Activated T-helper 1 cell treated with anti-CD3 and anti-CD28 coated beads, Interleukin-12 subunit alpha, Interleukin-12 subunit beta, Interleukin-2, Interleukin-4 antibody, amounts not matched to agents 30 ng/mL and 10 ng/mL and 1 ng/mL, durations not matched to agents 14 hours and 24 hours and 36 hours (primary cell): Measurements from ENCODE around the gene ASCC2. TPM values are rescaled to one million over a fixed set of nuclear protein-coding genes. Genes with fewer than 3 reads are reported as not detected.
A peak's percentile ranks its signal among the peaks of the same experiment; 100 is the strongest.

Experiments used
- DNase-seq: peaks from one replicate; pipeline ENCODE4 v3.0.0; 2021; ENCODE audit warnings: low spot score
- H3K27ac Mint-ChIP-seq: one replicate; pipeline ENCODE4 v1.8.0; 2021; ENCODE audit warnings: mild to moderate bottlenecking, mixed read lengths
- H3K27me3 Mint-ChIP-seq: one replicate; pipeline ENCODE4 v1.8.0; 2022; ENCODE audit warnings: mild to moderate bottlenecking, moderate library complexity, mixed read lengths; ENCODE audit not compliant: insufficient read depth
- H3K36me3 Mint-ChIP-seq: one replicate; pipeline ENCODE4 v1.8.0; 2021; ENCODE audit warnings: low read depth, mixed read lengths
- H3K4me1 Mint-ChIP-seq: one replicate; pipeline ENCODE4 v1.8.0; 2021; ENCODE audit warnings: low read depth, mixed read lengths
- H3K4me3 Mint-ChIP-seq: one replicate; pipeline ENCODE4 v1.8.0; 2021; ENCODE audit warnings: mild to moderate bottlenecking, moderate library complexity, mixed read lengths
- H3K9me3 Mint-ChIP-seq: one replicate; pipeline ENCODE4 v1.8.0; 2021; ENCODE audit warnings: mixed read lengths
- intact Hi-C: fragments of 100-400 bp; cut with micrococcal nuclease; formaldehyde crosslinking; loops from one replicate; pipeline ENCODE4 v1.15.1; 2024
- total RNA-seq: library from RNA; stranded (reverse); gene quantifications from 2 replicates; pipeline ENCODE4 v1.2.3, GENCODE V29; 2022

ASCC2 gene, protein sequence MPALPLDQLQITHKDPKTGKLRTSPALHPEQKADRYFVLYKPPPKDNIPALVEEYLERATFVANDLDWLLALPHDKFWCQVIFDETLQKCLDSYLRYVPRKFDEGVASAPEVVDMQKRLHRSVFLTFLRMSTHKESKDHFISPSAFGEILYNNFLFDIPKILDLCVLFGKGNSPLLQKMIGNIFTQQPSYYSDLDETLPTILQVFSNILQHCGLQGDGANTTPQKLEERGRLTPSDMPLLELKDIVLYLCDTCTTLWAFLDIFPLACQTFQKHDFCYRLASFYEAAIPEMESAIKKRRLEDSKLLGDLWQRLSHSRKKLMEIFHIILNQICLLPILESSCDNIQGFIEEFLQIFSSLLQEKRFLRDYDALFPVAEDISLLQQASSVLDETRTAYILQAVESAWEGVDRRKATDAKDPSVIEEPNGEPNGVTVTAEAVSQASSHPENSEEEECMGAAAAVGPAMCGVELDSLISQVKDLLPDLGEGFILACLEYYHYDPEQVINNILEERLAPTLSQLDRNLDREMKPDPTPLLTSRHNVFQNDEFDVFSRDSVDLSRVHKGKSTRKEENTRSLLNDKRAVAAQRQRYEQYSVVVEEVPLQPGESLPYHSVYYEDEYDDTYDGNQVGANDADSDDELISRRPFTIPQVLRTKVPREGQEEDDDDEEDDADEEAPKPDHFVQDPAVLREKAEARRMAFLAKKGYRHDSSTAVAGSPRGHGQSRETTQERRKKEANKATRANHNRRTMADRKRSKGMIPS
- 84.5 and 90.9 TPM in 2 replicates for total RNA-seq

DNA sequence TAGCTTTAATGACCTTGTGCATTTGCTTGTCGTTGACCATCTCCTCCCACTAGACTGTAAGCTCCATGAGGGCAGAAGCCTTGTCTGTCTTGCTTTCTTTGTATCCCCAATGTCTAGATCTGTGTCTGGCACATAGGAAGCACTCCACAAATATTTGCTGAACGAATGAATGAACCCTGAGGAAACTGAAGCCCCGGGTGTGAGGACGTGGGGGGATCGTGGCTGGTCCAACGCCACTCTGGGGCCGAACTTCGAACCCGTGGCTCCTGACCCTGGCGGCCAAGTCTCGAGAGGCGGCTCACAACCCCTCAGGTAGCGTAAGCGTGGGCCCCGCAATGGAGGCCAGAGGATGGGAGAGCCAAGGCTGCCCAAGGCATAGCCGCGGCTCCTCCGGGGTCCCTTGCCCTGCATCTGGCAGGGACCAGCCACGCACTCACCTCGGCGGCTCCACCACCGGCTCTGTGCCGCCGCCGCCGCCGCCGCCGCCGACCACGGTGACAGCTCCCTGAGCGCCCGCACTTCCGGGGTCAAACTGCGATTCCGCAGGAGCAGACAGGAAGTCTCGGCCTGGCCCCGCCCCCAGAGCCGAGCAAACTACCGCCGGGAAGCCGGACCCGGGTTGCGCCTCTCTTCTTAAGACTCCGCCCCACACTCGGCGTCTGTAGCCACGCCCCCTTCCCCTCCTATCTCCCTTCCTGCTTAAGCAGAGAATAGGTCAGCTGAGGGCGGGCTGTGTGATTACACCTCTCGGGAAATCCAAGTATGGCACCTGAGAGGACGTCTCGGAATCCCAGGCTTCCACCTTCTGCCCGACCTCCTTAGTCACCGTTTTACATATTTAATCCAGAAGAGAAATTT, at the start of gene ASCC2:
Gene ASCC2 (minus strand): TSS at position 534 of the 858 bp plus-strand sequence. CDS start 5,949 bp downstream, outside the sequence.
- DNase-seq = peak; percentile 99
- Mint-ChIP-seq H3K36me3 (peaks cover 12% of the 10 kb centered on the region), H3K4me3 (peak within 1 kb of the TSS; percentile 89), H3K4me1 (peaks cover 33% of the 10 kb centered on the region), H3K27ac (peak within 1 kb of the TSS; percentile 86), H3K9me3 (no peaks in the 10 kb centered on the region), H3K27me3 (peaks cover 5% of the 10 kb centered on the region)
- intact Hi-C loops = loop anchor here (1.0 to 2.0 kb wide), 8 partner anchors 17 to 519 kb away; partner anchors contain the start of genes CCDC157, MTMR3, OSM and UQCR10

DNA sequence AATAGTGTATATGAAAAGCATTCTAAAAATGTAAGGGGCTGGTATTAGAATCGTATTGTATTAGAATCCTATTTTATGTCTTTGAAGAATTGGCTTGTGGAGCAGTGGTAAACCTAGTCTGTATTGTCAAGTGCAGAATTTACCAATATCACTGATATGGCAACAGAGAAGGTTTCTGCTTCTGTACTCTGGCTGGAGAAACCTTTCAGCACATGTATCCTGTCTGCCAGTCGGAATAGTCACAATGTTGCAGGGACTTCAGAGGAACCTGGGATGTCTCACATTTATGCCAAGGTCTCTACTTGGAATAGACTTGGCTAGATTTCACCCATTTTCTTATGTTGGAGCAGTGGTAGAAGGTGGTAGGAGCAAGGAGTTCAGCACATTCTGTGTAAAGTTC, 49.3 kb upstream of the ASCC2 start:
- Mint-ChIP-seq H3K27me3 (no peaks in the 10 kb centered on the region), H3K9me3 (no peaks in the 10 kb centered on the region), H3K27ac (no peak overlapping the region), H3K4me3 (no peak overlapping the region), H3K4me1 (peaks cover 7% of the 10 kb centered on the region), H3K36me3 (peaks cover 2% of the 10 kb centered on the region)
- DNase-seq = no peak
- intact Hi-C loops = no loop called here

DNA sequence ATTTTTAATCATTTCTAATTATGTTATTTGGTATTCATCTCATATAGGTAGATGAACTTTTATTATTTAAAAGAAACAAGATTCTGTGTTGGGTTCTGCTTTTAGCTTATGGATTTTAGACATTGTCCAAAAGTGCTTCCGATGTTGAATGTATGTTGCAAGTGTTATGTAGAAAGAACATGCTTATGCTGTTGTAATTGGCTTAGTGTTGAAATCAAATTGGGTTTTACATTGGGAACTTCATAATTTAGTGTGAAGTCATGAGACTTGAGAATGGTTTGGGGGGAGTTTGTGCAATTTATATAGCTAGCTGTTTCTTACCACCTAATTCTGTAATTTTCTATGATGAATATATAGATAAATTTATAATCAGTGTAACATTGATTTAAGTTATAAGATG, 48.5 kb upstream of the ASCC2 start:
- Mint-ChIP-seq H3K36me3 (peaks cover 2% of the 10 kb centered on the region), H3K27ac (no peak overlapping the region), H3K4me1 (peaks cover 7% of the 10 kb centered on the region), H3K9me3 (no peaks in the 10 kb centered on the region), H3K27me3 (no peaks in the 10 kb centered on the region), H3K4me3 (no peak overlapping the region)
- DNase-seq = no peak
- intact Hi-C loops = no loop called here

DNA sequence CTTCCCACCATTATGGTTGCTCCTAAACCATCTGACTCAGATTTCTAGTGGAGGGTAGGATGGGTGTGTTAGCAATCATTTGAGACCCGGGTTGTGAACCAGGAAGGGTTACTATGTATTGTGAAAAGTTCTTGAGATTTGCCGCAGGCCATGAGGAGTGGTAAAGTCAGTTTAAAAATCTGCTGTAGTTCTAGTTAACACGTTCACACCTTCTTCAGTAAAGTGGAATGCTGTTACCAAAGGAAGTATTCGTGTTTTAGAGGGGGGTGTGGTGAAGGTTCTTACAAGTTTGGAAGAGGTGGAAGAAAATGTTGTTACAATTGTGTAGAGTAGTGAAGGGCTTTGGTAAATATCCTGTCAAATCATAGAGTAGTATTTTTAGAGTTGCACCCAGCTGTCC, 47.5 kb upstream of the ASCC2 start:
- DNase-seq = no peak
- no peak overlapping the region for H3K27ac Mint-ChIP-seq
- intact Hi-C loops = no loop called here

DNA sequence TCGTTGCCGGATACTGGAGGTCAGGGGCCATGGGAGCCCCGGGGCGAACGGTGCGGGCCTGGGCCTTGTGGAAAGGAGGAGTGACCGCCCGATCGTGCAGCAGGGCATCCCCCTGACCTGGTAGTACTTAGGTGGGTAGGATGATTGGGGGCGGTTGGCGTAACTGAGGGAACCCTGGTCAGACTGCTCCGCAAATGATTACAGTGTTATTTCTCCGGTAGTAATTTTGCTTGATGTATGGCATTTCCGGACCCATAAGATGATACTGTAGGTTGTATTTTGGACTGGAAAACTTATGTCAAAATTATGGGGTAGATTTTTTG, 45.7 kb upstream of the ASCC2 start:
- Mint-ChIP-seq H3K9me3 (no peaks in the 10 kb centered on the region), H3K27me3 (no peaks in the 10 kb centered on the region), H3K36me3 (peaks cover 2% of the 10 kb centered on the region), H3K27ac (peak overlapping the region; percentile 32), H3K4me1 (peaks cover 7% of the 10 kb centered on the region), H3K4me3 (peak overlapping the region; percentile 82)
- no peak for DNase-seq
- intact Hi-C loops = loop anchor here (1.0 to 5.0 kb wide), 5 partner anchors 45 to 709 kb away; partner anchors contain the start of genes ASCC2, NF2, PES1 and UQCR10

More for the DNA sequence above, 47.5 kb upstream of the ASCC2 start:
- no peaks in the 10 kb centered on the region for H3K27me3 Mint-ChIP-seq
- no peaks in the 10 kb centered on the region for H3K9me3 Mint-ChIP-seq
- H3K36me3 Mint-ChIP-seq = peaks cover 2% of the 10 kb centered on the region
- peaks cover 7% of the 10 kb centered on the region for H3K4me1 Mint-ChIP-seq
- H3K4me3 Mint-ChIP-seq = no peak overlapping the region

DNA sequence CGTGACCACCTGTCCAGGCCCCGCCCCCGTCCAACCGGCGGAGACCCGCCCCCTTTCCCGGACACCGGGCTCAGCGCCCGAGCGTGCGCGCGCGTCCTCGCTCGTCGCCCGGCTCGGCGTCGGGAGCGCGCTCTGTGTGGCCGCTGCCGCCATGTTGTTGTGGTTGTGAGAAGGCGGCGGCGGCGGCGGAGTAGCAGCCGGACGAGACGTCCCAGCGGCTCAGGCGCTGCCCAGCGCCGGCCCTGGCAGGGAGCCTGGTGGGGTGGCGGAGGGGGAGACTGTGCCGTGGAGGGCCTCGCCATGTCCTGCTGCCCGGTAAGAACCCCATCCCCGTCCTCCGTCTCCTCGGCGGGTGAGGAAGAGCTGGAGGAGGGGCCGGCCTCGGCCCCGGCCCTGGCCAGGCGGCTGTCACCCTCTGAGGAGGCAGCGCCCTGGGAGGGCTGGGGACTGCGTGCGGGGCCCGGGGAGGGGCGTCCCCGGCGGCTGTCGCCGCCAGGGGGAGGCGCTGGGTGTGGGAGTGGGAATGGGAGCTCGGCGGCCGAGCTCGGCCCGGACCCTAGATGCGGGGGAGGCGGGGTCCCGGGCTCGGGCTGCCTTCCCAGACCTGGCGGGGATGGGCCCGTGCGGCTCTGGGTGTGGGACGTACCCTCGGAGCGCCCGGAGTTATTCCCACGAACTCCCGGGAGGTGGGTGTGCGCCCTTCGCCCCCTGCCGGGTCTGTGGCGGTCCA, 45.1 kb upstream of the ASCC2 start, which contains the start of gene MTMR3:
Gene MTMR3 (plus strand): TSS at position 130 of the 730 bp plus-strand sequence. CDS start 87,886 bp downstream, outside the sequence.
- Mint-ChIP-seq H3K27me3 (peaks cover 5% of the 10 kb centered on the region), H3K4me3 (peak within 1 kb of the TSS; percentile 82), H3K27ac (peak within 1 kb of the TSS; percentile 48), H3K9me3 (no peaks in the 10 kb centered on the region), H3K4me1 (peaks cover 7% of the 10 kb centered on the region), H3K36me3 (peaks cover 2% of the 10 kb centered on the region)
- DNase-seq = peak; percentile 94
- intact Hi-C loops = loop anchor here (1.0 to 5.0 kb wide), 5 partner anchors 45 to 709 kb away; partner anchors contain the start of genes ASCC2, NF2, PES1 and UQCR10

DNA sequence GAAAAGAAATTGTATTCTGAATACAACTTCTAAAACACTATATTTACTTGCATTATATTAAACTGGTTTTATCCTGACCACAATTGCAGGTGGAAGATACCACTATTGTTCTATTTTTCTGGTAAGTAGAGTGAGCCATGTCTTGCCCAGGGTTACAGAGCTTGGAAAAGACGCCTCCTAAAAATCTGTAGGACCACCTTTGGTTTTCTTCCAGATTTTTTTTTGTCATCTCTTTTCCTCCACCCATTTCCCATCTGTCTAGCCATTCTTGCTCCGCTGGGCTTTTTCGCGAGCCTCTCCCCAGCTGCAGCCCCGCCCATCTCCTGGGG, 44.6 kb upstream of the ASCC2 start:
- Mint-ChIP-seq H3K27me3 (peaks cover 8% of the 10 kb centered on the region), H3K9me3 (no peaks in the 10 kb centered on the region), H3K36me3 (peaks cover 2% of the 10 kb centered on the region), H3K4me1 (peaks cover 7% of the 10 kb centered on the region), H3K4me3 (peak overlapping the region; percentile 82), H3K27ac (peak overlapping the region; percentile 48)
- intact Hi-C loops = loop anchor here (1.0 to 5.0 kb wide), 5 partner anchors 44 to 710 kb away; partner anchors contain the start of genes ASCC2, NF2, PES1 and UQCR10
- DNase-seq = no peak

DNA sequence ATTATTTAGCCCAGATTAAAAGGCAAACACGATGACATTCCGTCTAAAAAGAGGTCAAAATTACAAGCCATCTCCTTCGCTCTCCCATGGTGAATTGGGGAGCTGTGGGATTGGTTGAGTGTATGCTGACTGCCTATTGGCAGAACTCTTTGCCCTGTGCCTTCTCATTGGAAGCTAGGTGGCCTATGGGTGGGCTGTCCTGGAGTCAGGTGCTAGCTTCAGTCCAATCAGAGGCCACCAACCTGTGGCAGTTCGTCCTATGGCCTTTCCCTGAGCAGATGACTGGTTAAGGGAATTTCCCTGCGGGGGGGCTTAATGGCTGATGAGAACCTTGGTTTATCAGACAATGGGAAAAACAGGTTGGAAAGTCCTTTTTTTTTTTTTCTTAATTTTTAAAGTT, 41.7 kb upstream of the ASCC2 start:
- no peak for DNase-seq
- no peak overlapping the region for H3K4me3 Mint-ChIP-seq
- H3K27me3 Mint-ChIP-seq = peaks cover 27% of the 10 kb centered on the region
- no peak overlapping the region for H3K27ac Mint-ChIP-seq
- H3K9me3 Mint-ChIP-seq = no peaks in the 10 kb centered on the region
- peaks cover 2% of the 10 kb centered on the region for H3K36me3 Mint-ChIP-seq
- intact Hi-C loops = loop anchor here (5.0 kb wide), 1 partner anchor 713 kb away; the partner anchor contains the start of gene PES1
- peaks cover 7% of the 10 kb centered on the region for H3K4me1 Mint-ChIP-seq

DNA sequence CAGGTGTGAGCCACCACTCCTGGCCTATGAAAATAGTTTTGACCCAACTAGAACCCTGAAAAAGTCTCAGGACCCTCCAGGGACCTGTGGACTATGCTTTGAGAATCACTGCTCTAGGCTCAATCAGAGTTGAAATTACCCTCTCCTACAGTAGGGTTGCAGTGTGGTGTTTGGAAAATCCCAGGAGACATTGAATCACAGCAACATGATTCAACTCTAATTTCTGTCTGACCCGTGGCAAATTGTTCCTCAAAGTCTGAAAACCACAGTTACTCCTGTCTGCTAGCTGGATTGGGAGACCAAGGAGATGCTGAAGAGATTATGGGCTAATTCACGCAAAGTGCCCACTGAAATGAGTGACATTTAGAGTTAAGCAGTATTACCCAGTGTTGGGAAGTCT, 39.5 kb upstream of the ASCC2 start:
- Mint-ChIP-seq H3K4me3 (no peak overlapping the region), H3K4me1 (no peaks in the 10 kb centered on the region), H3K36me3 (no peaks in the 10 kb centered on the region), H3K27me3 (peaks cover 34% of the 10 kb centered on the region), H3K27ac (no peak overlapping the region), H3K9me3 (no peaks in the 10 kb centered on the region)
- intact Hi-C loops = no loop called here
- no peak for DNase-seq

DNA sequence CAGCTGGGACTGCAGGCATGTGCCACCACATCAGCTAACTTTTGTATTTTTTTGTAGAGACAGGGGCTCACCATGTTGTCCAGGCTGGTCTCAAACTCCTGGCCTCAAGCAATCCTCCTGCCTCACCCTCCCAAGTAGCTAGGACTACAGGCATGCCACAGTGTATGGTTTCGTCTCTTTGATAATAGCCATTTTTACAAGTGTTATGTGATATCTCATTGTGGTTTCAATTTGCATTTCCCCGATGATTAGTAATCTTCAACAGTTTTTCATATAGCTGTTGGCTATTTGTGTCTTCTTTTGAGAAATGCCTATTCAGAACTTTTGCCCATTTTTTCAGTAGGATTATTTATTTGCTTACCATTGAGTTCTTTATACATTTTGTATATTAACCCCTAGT, 35.9 kb upstream of the ASCC2 start:
- no peak for DNase-seq
- no peaks in the 10 kb centered on the region for H3K9me3 Mint-ChIP-seq
- intact Hi-C loops = no loop called here
- no peak overlapping the region for H3K27ac Mint-ChIP-seq
- H3K4me1 Mint-ChIP-seq = no peaks in the 10 kb centered on the region
- no peaks in the 10 kb centered on the region for H3K36me3 Mint-ChIP-seq
- no peak overlapping the region for H3K4me3 Mint-ChIP-seq
- peaks cover 34% of the 10 kb centered on the region for H3K27me3 Mint-ChIP-seq

DNA sequence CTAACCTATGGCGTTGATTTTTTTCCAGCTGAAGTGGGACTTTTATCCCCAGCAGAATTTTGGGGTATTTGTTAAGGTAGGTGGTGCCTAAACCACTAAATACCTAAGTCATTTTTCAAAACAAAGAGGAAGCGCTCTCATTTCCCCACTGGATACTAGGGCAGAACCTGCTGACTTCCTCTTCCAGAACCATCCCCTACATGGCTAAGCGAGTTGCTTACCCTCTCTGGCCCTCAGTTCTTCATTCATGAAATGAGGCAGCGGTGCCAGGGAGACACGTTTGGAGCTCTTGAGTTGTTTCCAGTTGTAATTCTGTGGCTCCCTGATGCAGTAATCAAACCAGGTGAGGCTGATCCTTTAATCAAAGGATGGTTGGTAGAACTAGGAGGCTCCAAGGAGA, 34.9 kb upstream of the ASCC2 start:
- H3K9me3 Mint-ChIP-seq = no peaks in the 10 kb centered on the region
- H3K27me3 Mint-ChIP-seq = peaks cover 30% of the 10 kb centered on the region
- H3K36me3 Mint-ChIP-seq = no peaks in the 10 kb centered on the region
- no peak overlapping the region for H3K27ac Mint-ChIP-seq
- no peaks in the 10 kb centered on the region for H3K4me1 Mint-ChIP-seq
- intact Hi-C loops = no loop called here
- H3K4me3 Mint-ChIP-seq = no peak overlapping the region
- no peak for DNase-seq
